Dedifferentiated amniotic fluid mesenchymal stem cell (primary cell): ENCODE results near the gene POT1.

Source experiments
- DNase-seq: peaks from one replicate; pipeline ENCODE4 v3.0.0-alpha.2; 2016; ENCODE audit errors: extremely low spot score

POT1 gene

GRCh38 chr7:124912972-124913371 lies 16.7 kb downstream of the POT1 start:
- DNase-seq: no peak

- DNase-seq: no peak
Measured at GRCh38 chr7:124909808-124910207, 19.8 kb downstream of the POT1 start.

GRCh38 chr7:124908259-124908658 lies 21.4 kb downstream of the POT1 start:
- no peak for DNase-seq

- no peak for DNase-seq
Measured at GRCh38 chr7:124907490-124907889, 22.1 kb downstream of the POT1 start.

- no peak for DNase-seq
Measured at GRCh38 chr7:124898531-124898930, 31.1 kb downstream of the POT1 start.

- DNase-seq: no peak
Measured at GRCh38 chr7:124896001-124896400, 33.6 kb downstream of the POT1 start.

- DNase-seq: no peak
Measured at GRCh38 chr7:124893140-124893827, 36.3 kb downstream of the POT1 start.

- DNase-seq: no peak
Measured at GRCh38 chr7:124887247-124887646, 42.4 kb downstream of the POT1 start.

- no peak for DNase-seq
Measured at GRCh38 chr7:124881981-124882380, 47.6 kb downstream of the POT1 start.

GRCh38 chr7:124879771-124880170 lies 49.9 kb downstream of the POT1 start:
- no peak for DNase-seq

- no peak for DNase-seq
Measured at GRCh38 chr7:124879103-124879502, 50.5 kb downstream of the POT1 start.

GRCh38 chr7:124874644-124875163 lies 54.9 kb downstream of the POT1 start:
- DNase-seq: no peak

GRCh38 chr7:124857672-124858235 lies 71.9 kb downstream of the POT1 start:
- no peak for DNase-seq

GRCh38 chr7:124856299-124856888 lies 73.2 kb downstream of the POT1 start:
- DNase-seq: peak; percentile 69

- no peak for DNase-seq
Measured at GRCh38 chr7:124843336-124843735, 86.3 kb downstream of the POT1 start.

- DNase-seq: no peak
Measured at GRCh38 chr7:124840435-124840834, 89.2 kb downstream of the POT1 start.

GRCh38 chr7:124839687-124840086 lies 89.9 kb downstream of the POT1 start:
- DNase-seq: no peak

- DNase-seq: no peak
Measured at GRCh38 chr7:124836173-124836572, 93.5 kb downstream of the POT1 start.

- DNase-seq: no peak
Measured at GRCh38 chr7:124818807-124819206, 110.8 kb downstream of the POT1 start.

- DNase-seq: no peak
Measured at GRCh38 chr7:124813994-124814798, 115.4 kb downstream of the POT1 start.

- DNase-seq: no peak
Measured at GRCh38 chr7:124812764-124813163, 116.9 kb downstream of the POT1 start.

- no peak for DNase-seq
Measured at GRCh38 chr7:124811341-124811740, 118.3 kb downstream of the POT1 start.
